ENCODE results near the gene NOPCHAP1.

Gene NOPCHAP1

GRCh38 chr12:105020241-105020962 lies 34.3 kb downstream of the NOPCHAP1 start:
- Histone ChIP-seq H3K4me3 (ENCODE audit: low read depth in 1 of 2, low read length in 1 of 2) (no peak overlapping the region), H3K36me3 (no peaks in the 10 kb centered on the region), H3K27ac (no peak overlapping the region), H3K27me3 (no peaks in the 10 kb centered on the region), H3K4me1 (ENCODE audit: control insufficient read depth in 1 of 2, insufficient read depth in 1 of 2, low read depth in 1 of 2, low read length in 1 of 2) (no peaks in the 10 kb centered on the region), H3K9me3 (no peaks in the 10 kb centered on the region)
- TF ChIP-seq, protein P1, sequence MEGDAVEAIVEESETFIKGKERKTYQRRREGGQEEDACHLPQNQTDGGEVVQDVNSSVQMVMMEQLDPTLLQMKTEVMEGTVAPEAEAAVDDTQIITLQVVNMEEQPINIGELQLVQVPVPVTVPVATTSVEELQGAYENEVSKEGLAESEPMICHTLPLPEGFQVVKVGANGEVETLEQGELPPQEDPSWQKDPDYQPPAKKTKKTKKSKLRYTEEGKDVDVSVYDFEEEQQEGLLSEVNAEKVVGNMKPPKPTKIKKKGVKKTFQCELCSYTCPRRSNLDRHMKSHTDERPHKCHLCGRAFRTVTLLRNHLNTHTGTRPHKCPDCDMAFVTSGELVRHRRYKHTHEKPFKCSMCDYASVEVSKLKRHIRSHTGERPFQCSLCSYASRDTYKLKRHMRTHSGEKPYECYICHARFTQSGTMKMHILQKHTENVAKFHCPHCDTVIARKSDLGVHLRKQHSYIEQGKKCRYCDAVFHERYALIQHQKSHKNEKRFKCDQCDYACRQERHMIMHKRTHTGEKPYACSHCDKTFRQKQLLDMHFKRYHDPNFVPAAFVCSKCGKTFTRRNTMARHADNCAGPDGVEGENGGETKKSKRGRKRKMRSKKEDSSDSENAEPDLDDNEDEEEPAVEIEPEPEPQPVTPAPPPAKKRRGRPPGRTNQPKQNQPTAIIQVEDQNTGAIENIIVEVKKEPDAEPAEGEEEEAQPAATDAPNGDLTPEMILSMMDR (IDR thresholded peaks at IDR 0.05), result no peak

GRCh38 chr12:105024928-105025327 lies 38.8 kb downstream of the NOPCHAP1 start:
- Histone ChIP-seq H3K36me3 (no peaks in the 10 kb centered on the region), H3K9me3 (no peaks in the 10 kb centered on the region), H3K4me3 (ENCODE audit: low read depth in 1 of 2, low read length in 1 of 2) (no peak overlapping the region), H3K4me1 (ENCODE audit: control insufficient read depth in 1 of 2, insufficient read depth in 1 of 2, low read depth in 1 of 2, low read length in 1 of 2) (no peaks in the 10 kb centered on the region), H3K27ac (no peak overlapping the region), H3K27me3 (no peaks in the 10 kb centered on the region)
- TF ChIP-seq, protein P1 (IDR thresholded peaks at IDR 0.05), result no peak

DNA sequence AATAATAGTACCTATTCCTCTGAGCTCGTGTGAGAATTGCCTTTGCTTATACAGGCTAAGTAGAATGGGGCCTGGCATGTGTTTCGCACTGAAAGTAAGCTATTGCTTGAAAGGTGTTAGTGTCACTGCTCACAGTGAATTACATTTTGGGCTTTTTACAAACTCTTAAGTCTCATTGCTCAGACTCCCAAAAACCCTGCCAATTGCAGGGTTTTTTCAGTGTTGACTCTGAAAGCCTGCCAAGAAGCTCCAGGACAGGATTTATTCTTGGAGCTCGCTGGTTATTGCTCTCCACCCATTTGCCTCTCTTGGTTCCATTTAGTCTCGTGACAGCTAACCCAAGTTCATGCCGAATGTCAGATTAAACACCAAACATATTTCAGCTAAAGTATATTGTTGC lies 39.8 kb downstream of the NOPCHAP1 start:
- Histone ChIP-seq H3K27ac (no peak overlapping the region), H3K9me3 (no peaks in the 10 kb centered on the region), H3K27me3 (no peaks in the 10 kb centered on the region), H3K36me3 (no peaks in the 10 kb centered on the region), H3K4me3 (ENCODE audit: low read depth in 1 of 2, low read length in 1 of 2) (no peak overlapping the region), H3K4me1 (ENCODE audit: control insufficient read depth in 1 of 2, insufficient read depth in 1 of 2, low read depth in 1 of 2, low read length in 1 of 2) (no peaks in the 10 kb centered on the region)
- TF ChIP-seq, protein P1 (IDR thresholded peaks at IDR 0.05), result no peak

- TF ChIP-seq, protein P1 (IDR thresholded peaks at IDR 0.05), result no peak
Observed at GRCh38 chr12:105026411-105026810, 40.3 kb downstream of the NOPCHAP1 start.

DNA sequence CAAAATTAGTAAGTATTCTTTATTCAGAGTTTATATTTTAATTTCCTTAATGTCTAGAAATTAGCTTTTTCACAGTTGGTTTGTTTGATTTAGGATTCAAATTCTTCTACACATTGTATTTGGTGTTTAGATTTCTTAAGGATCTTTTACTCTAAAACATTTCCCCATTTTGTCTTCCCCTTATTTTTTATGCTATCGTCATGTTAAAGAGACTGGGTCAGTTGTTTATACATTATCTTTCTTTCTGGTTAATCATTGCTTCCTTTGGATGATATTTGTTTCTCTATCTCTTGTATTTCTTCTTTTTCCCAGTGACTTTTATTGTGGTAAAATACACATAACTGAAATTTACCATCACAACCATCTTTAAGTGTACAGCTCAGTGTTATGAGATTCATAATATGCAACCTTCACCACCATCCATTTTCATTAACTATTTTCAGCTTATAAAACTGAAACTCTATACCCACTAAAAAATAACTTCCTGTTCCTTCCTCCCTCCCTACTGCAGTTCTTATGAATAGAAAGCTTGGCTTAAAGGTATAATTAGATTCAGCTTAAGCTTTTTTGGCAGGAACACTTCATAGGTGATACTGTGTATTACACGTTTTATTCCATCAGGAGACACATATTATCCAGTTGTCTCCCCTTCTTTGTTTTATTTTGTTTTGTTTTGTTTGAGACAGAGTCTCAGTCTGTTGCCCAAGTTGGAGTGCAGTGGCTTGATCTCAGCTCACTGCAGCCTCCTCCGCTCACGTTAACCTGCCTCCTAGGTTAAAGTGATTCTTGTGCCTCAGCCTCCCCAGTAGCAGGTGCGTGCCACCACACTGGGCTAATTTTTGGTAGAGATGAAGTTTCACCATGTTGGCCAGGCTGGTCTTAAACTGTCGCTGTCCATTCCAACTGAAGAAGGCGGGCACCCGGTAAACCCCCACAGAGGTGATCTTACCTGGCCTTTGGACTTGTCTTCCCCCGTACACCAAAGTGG lies 45.0 kb downstream of the NOPCHAP1 start:
- Histone ChIP-seq H3K36me3 (no peaks in the 10 kb centered on the region), H3K4me3 (ENCODE audit: low read depth in 1 of 2, low read length in 1 of 2) (no peak overlapping the region), H3K4me1 (ENCODE audit: control insufficient read depth in 1 of 2, insufficient read depth in 1 of 2, low read depth in 1 of 2, low read length in 1 of 2) (no peaks in the 10 kb centered on the region), H3K27ac (no peak overlapping the region), H3K9me3 (no peaks in the 10 kb centered on the region), H3K27me3 (no peaks in the 10 kb centered on the region)
- TF ChIP-seq, protein P1 (IDR thresholded peaks at IDR 0.05), result no peak

More at GRCh38 chr12:105026411-105026810, 40.3 kb downstream of the NOPCHAP1 start:
- no peak overlapping the region for H3K4me3 ChIP-seq (ENCODE audit: low read depth in 1 of 2, low read length in 1 of 2)
- no peaks in the 10 kb centered on the region for H3K36me3 ChIP-seq
- H3K27ac ChIP-seq, result no peak overlapping the region
- H3K4me1 ChIP-seq (ENCODE audit: control insufficient read depth in 1 of 2, insufficient read depth in 1 of 2, low read depth in 1 of 2, low read length in 1 of 2), result no peaks in the 10 kb centered on the region
- H3K9me3 ChIP-seq, result no peaks in the 10 kb centered on the region
- no peaks in the 10 kb centered on the region for H3K27me3 ChIP-seq
